Panc1 (cell line): ENCODE data around the gene TMEM185A. TPM values are rescaled to one million over a fixed set of nuclear protein-coding genes. Genes with fewer than 3 reads are reported as not detected.
"Not testable (repeated sequence)": the region's sequence is repeated elsewhere in the genome, so short reads cannot be mapped to it uniquely, and the experiment has no call there.

Experiments
- ATAC-seq: fragments of 200-7000 bp; cut with Tn5 transposase; 2 replicates; pipeline ENCODE4 v1.9.1; 2020; ENCODE audit warnings: mild to moderate bottlenecking, moderate library complexity
- BruUV-seq: library from RNA; stranded (reverse); fragments of 400-500 nt; replicated peaks from 2 replicates; lab custom pipeline; 2021; lab: Mats Ljungman, UMichigan
- CTCF ChIA-PET: fragments of 300-600 bp; sonication (Branson Sonifier 250); formaldehyde crosslinking; loops from one replicate; lab custom pipeline; 2022; ENCODE audit warnings: antibody characterized with exemption; lab: Charles Lee
- POLR2A ChIA-PET: fragments of 300-600 bp; sonication (Branson Sonifier 250); formaldehyde crosslinking; loops from one replicate; lab custom pipeline; 2022; ENCODE audit warnings: antibody characterized with exemption; lab: Charles Lee
- DNase-seq: peaks from one replicate; pipeline ENCODE4 v3.0.0-alpha.2; 2010; ENCODE audit warnings: low read depth, low spot score
- H3K27ac ChIP-seq: 2 replicates; pipeline ENCODE4 v1.5.1; 2011; ENCODE audit warnings: mild to moderate bottlenecking, low read length, inconsistent platforms
- H3K27me3 ChIP-seq: fragments of 200-500 bp; sonication (Bioruptor generic); 2 replicates; pipeline ENCODE4 v1.6.0; 2014; ENCODE audit warnings: low read length, inconsistent platforms; ENCODE audit not compliant: control insufficient read depth, insufficient read depth
- H3K36me3 ChIP-seq: fragments of 200-500 bp; sonication (Bioruptor generic); 2 replicates; pipeline ENCODE4 v1.5.1; 2014; ENCODE audit warnings: inconsistent platforms, mild to moderate bottlenecking, low read length, moderate library complexity; ENCODE audit not compliant: control insufficient read depth, insufficient read depth
- H3K4me1 ChIP-seq: 2 replicates; pipeline ENCODE4 v1.5.1; 2011; ENCODE audit warnings: inconsistent platforms, mild to moderate bottlenecking, low read length, moderate library complexity; ENCODE audit not compliant: control insufficient read depth, insufficient read depth
- H3K4me3 ChIP-seq, 2 experiments: 2 replicates each; pipeline ENCODE4 v1.5.1; 2011 to 2012; ENCODE audit warnings: low read depth in 2 of 2, low read length in 2 of 2, mild to moderate bottlenecking in 2 of 2, inconsistent platforms in 1 of 2, moderate library complexity in 1 of 2
- H3K9me3 ChIP-seq: fragments of 200-500 bp; sonication (Bioruptor generic); 2 replicates; pipeline ENCODE4 v1.5.1; 2014; ENCODE audit warnings: low read depth, mild to moderate bottlenecking, inconsistent platforms, low read length, moderate library complexity; ENCODE audit not compliant: control insufficient read depth, insufficient read depth
- POLR2AphosphoS5 ChIP-seq: IDR thresholded peaks from 2 replicates; pipeline ENCODE4 v1.6.1; 2012; ENCODE audit warnings: mild to moderate bottlenecking, low read depth, low read length, moderate library complexity
- SIN3A ChIP-seq: IDR thresholded peaks from 2 replicates; pipeline ENCODE4 v1.6.1; 2012; ENCODE audit warnings: low read depth, mild to moderate bottlenecking, low read length, moderate library complexity, borderline replicate concordance; ENCODE audit not compliant: insufficient read depth
- TCF7L2 ChIP-seq: IDR thresholded peaks from 2 replicates; pipeline ENCODE4 v1.6.1; 2011; ENCODE audit warnings: mild to moderate bottlenecking, low read depth, low read length, inconsistent platforms
- in situ Hi-C: cut with HindIII; loops from 2 replicates; pipeline ENCODE4 v1.10.0; 2016; ENCODE audit warnings: low sequenced_read_pairs, low pct_unique_long_range_greater_than_20kb
- intact Hi-C: fragments of 100-400 bp; cut with micrococcal nuclease; formaldehyde crosslinking; loops from one replicate; pipeline ENCODE4 v1.10.0; 2022; ENCODE audit not compliant: unreplicated experiment
- total RNA-seq: library from RNA; stranded (reverse); gene quantifications from one replicate; pipeline ENCODE4 v1.2.1, GENCODE V29; 2021; ENCODE audit not compliant: unreplicated experiment
- TF ChIP-seq, protein P1 (sequence below): fragments of 450-650 bp; IDR thresholded peaks from 2 replicates; pipeline ENCODE4 v1.5.1; 2017; ENCODE audit warnings: mild to moderate bottlenecking

The TMEM185A gene
- total RNA-seq, 1 experiment from 2014 or later: 27.3 TPM

- intact Hi-C loops: no loop called here
- Histone ChIP-seq H3K36me3 (no peaks in the 10 kb centered on the region), H3K27ac (no peak overlapping the region), H3K4me3 (no peak overlapping the region), H3K9me3 (no peaks in the 10 kb centered on the region), H3K4me1 (peaks cover 16% of the 10 kb centered on the region), H3K27me3 (peaks cover 2% of the 10 kb centered on the region; the same call in 1 of the 2 replicates)
- no TSS peak for BruUV-seq
- ATAC-seq (no peak), DNase-seq (no peak)
- TF ChIP-seq TCF7L2 (no peak), POLR2AphosphoS5 (no peak)
- TF ChIP-seq, protein P1, sequence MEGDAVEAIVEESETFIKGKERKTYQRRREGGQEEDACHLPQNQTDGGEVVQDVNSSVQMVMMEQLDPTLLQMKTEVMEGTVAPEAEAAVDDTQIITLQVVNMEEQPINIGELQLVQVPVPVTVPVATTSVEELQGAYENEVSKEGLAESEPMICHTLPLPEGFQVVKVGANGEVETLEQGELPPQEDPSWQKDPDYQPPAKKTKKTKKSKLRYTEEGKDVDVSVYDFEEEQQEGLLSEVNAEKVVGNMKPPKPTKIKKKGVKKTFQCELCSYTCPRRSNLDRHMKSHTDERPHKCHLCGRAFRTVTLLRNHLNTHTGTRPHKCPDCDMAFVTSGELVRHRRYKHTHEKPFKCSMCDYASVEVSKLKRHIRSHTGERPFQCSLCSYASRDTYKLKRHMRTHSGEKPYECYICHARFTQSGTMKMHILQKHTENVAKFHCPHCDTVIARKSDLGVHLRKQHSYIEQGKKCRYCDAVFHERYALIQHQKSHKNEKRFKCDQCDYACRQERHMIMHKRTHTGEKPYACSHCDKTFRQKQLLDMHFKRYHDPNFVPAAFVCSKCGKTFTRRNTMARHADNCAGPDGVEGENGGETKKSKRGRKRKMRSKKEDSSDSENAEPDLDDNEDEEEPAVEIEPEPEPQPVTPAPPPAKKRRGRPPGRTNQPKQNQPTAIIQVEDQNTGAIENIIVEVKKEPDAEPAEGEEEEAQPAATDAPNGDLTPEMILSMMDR: no peak
- ChIA-PET CTCF (no interaction called here), POLR2A (interaction anchor here (0.5 kb wide), 1 partner anchor 1128 kb away, joined by 5 read pairs; no protein-coding TSS in a partner anchor)
- in situ Hi-C loops: no loop called here
Measured at GRCh38 chrX:149628280-149628679, 3.3 kb downstream of the TMEM185A start.

- POLR2A ChIA-PET, BruUV-seq, DNase-seq, H3K4me3 ChIP-seq, H3K9me3 ChIP-seq, intact Hi-C loops, CTCF ChIA-PET, H3K27me3 ChIP-seq, in situ Hi-C loops, ATAC-seq, H3K27ac ChIP-seq, H3K36me3 ChIP-seq: not testable (repeated sequence)
- H3K4me1 ChIP-seq: peaks cover 16% of the 10 kb centered on the region
Measured at GRCh38 chrX:149626829-149627228, 4.8 kb downstream of the TMEM185A start.

DNA sequence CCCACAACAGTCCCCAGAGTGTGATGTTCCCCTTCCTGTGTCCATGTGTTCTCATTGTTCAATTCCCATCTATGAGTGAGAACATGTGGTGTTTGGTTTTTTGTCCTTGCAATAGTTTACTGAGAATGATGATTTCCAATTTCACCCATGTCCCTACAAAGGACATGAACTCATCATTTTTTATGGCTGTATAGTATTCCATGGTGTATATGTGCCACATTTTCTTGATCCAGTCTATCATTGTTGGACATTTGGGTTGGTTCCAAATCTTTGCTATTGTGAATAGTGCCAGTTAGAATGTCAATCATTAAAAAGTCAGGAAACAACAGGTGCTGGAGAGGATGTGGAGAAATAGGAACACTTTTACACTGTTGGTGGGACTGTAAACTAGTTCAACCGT lies 11.9 kb downstream of the TMEM185A start:
- H3K36me3 ChIP-seq, BruUV-seq, CTCF ChIA-PET, H3K4me3 ChIP-seq, H3K27me3 ChIP-seq, POLR2A ChIA-PET, ATAC-seq, in situ Hi-C loops, H3K27ac ChIP-seq, H3K9me3 ChIP-seq, H3K4me1 ChIP-seq, DNase-seq, intact Hi-C loops: not testable (repeated sequence)

DNA sequence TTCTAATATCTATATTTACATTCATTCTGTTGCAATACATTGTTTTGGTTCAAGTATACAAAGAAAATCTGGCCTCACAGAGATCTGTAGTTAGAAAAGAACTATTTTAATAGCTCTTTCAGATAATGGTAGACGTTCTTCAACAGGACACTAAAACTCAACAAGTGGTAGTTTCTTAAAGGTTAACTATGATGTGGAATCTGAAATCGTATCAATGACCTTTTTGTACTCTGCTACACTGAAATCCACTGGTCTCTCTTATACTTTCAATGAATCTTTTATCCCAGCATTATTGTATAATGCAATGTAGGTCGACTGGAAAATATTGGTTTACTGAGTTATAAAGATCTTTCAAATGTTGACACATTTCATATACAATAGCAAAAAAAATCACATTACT lies 12.7 kb downstream of the TMEM185A start:
- in situ Hi-C loops: no loop called here
- Histone ChIP-seq H3K4me3 (no peak overlapping the region), H3K4me1 (no peaks in the 10 kb centered on the region), H3K9me3 (no peaks in the 10 kb centered on the region), H3K36me3 (no peaks in the 10 kb centered on the region), H3K27me3 (no peaks in the 10 kb centered on the region), H3K27ac (no peak overlapping the region)
- DNase-seq: no peak
- ChIA-PET CTCF (no interaction called here), POLR2A (no interaction called here)
- intact Hi-C loops: no loop called here
- BruUV-seq: no TSS peak
- TF ChIP-seq, protein P1: no peak
- no peak for TF ChIP-seq POLR2AphosphoS5
- TF ChIP-seq TCF7L2: no peak
- no peak for TF ChIP-seq SIN3A
- no peak for ATAC-seq
